Hematopoietic multipotent progenitor cell treated with erythropoietin and hydrocortisone succinate and interleukin-3 and kit ligand, for 6 days (in vitro differentiated cells): Measurements from ENCODE around the gene PPP1R9A.
A peak's percentile ranks its signal among the peaks of the same experiment; 100 is the strongest.

Source experiments
- DNase-seq: peaks from one replicate; pipeline ENCODE4 v3.0.0-alpha.2; 2015

PPP1R9A gene

DNA sequence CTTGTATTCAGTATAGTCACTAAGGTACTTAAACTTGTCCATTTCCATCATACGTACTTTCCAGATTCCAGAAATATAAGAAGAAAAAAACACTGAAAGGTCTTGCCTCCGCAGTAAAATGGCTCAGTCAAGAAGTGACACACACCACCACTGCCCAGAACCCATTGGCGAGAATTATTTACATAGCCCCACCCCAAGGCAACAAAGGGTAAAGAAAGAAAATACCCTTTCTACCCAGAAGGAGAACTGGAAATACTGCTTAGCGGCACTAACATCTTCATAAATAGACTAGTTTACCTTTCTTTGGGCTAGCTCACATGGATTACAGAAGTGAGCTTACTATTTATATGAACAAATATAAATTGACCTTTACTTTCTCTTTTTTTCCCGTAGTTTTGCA, 194.0 kb downstream of the PPP1R9A start:
- no peak for DNase-seq

DNA sequence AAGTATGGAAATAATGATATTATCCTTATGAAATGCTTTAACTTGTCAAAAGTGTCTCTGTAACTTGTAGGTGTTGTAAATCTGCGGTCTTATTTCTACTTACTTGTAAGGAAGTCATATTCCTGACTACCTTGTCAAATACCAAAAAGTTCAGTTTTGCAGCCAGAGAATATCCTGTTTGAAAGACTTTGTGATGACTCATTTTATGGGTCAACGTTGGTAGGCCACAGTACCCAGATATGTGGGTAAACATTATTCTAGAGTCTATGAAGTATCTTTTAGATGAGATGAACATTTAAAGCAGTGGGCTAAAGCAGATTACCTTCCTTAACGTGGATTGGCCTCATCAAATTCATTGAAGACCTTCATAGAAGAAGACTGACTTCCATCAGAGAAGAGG, 195.3 kb downstream of the PPP1R9A start:
- DNase-seq, result no peak

DNA sequence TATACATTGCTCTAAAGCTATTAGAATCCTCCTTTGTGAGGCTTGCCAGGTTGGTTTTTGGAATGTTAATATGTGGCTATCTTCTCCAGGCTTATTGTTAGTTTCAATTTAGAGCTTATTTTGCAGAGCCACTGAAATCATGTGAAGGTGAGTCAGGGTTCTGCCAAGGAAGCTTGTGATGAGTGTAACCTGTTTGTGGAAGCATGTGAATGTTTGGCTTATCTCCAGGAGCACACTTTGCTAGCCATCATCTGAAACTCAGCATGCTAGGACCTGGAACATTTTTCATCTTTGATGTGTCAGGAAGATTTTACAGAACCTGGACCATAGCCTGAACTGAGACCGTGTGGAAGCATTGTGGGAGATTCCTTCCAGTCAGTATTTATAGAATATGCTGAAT, 197.3 kb downstream of the PPP1R9A start:
- no peak for DNase-seq

DNA sequence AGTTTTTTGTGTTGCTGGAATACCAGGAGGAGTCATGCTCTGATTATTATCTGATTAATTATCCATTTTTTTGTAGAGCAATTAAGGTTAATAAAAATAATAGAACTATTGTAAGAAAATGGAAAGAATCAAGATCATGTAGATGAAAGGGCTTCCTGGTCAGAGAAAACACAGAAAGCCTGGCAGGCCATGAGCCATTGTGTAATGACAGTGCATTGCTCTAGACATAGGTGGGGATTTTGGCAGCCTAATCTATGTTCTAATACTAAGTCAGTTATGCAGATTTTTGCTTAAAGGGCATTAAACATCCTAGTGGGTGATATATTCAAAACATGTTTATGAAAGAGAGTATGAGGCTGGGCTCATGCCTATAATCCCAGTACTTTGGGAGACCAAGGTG, 198.2 kb downstream of the PPP1R9A start:
- DNase-seq, result no peak

DNA sequence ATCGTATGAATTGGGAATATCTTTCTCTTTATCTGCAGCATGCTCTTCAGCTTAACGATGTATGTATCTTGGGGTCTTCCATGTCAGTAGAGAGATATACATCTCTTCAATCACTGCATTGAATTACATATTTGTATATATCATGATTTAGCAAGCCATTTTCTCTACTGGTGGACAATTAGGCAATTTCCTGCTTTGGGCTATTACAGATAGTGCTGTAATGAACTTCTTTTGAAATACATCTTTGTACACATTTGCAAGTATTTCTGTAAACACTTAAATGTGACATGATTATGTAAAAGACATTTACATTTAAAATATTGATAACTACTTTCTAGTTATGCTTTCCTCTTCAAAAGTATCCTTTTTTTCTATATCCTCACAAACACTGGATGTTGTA, 199.0 kb downstream of the PPP1R9A start:
- no peak for DNase-seq

DNA sequence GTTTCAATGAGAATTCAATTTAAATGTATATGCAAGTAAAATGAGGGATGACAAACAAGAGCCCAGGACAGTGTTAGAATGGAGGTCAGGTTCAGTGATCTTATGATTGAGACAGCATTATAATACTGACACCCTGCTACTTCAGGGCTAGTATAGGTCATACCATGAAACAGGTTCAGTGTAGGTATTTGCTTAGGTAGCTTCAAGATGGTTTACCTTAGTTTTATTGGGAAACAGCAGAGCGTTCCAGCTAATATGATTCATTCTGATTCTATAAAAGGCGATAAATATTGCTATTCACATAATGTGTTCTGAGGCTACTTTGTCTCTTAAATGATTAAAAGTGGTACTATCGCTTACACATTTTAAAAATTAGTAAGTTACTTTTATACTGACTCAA, 203.3 kb downstream of the PPP1R9A start:
- no peak for DNase-seq

DNA sequence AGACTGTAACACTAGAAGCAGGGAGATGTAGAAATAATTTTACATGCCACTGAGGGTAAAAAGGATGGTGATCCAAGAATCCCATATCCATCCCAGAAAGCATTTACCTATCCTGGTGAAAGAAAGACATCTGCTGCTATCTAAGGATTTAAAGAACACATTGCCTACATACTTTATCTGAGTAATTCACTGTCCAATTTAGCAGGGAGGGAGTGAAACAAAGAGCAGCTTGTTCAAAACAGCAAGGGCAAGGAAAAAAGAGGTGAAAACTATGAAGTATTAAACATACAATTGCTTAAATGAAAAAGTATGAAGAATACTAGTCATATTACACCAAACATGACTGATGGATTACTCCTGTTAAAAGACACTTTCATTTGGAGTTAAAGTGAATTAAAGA, 206.2 kb downstream of the PPP1R9A start:
- DNase-seq, result no peak

DNA sequence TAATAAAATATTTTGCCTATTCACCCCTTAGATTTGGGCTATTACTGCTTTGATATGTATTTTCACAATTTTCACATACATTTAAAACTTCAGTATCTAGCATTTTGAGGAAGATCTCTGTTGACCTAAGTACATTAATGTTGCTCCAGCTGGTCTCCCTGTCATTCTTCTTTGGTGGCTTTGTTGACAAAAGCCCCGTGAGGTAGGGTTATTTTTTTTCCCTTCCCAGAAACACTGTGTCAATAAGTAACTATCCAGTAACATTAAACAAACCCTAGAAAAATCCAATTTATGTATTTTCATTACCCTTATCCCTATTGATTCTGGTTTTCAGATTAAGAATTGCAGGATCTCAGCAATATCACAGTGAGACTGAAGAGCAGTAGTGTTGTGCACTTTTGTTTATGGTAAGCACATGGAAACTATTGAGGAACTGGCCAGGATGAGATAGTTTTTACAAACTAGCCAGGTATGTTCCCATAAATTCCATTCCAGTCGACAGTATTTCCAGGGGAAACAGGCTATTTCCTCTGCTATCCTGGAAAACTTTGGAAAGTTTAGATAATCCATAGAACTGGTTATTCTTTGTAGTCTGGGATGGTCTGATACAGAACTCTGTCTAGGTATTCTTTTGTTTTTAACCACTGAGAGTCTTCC, 218.8 kb downstream of the PPP1R9A start:
- no peak for DNase-seq

DNA sequence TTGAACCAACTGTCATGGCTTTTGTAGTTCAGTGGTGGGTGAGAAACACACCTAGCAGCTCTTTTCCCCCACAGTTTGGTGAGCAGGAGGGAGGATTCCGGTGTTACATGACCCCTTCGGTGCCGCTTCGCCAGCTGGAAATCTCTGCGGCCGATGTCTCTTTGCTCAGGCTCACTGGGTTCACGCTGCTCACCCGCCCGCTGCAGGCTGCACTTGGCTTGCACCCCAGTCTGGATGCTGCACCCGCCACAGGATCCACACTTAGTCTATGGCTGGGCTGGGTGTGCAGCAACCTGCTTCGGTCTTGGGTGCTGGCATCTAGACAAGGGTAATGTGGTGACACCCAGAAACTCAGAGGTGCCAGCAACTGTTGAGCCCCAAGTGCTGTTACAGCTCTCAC, 225.1 kb downstream of the PPP1R9A start:
- no peak for DNase-seq

DNA sequence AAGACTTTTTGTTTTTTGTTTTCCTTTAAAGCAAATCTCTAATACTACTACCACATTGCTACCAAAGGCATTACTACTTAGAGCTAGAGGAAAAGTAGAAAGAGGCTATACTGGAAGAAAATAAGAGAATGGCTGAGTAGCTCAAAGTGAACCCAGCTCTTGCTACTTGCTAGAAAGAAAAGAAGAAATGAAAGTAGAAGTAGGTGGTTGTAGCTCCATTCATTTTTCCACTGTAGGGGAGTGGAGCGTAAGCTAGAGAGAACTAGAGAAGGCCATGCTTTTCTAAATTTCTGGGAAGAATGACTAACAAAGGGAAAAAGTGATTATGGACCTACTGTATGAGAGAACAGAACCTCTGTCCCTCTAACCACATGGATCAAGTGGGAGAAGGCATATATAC, 232.5 kb downstream of the PPP1R9A start:
- no peak for DNase-seq

DNA sequence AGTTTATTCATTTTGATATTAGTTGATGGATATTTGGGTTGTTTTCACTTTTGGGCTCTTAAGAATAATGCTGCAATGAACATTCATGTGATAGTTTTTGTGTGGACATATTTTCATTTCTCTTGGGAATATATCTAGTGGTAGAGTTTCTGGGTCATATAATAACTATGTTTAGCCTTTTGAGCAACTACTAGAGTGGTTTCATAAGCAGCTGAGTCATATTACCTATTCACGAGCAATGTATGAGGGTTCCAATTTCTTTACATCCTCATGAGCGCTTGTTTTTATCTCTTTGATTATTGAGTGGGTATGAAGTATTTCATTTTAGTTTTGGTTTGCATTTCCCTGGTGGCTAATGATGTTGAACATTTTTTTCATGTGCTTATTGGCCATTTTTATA, 234.4 kb downstream of the PPP1R9A start:
- DNase-seq, result no peak

DNA sequence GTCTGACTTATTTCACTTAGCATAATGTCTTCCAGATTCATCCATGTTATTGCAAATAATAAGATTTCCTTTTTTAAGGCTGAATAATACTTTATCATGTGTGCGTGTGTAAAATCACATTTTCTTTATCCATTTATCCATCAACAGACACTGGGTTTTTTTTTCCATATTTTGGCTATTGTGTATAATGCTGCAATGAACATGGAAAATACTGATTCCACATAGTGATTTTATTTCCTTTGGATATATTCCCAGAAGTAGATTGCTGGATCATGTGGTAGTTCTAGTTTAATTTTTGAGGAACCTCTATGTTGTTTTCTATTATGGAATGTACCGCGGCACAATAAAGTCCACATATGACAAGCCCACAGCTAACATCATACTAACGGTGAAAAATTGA, 236.9 kb downstream of the PPP1R9A start:
- no peak for DNase-seq

DNA sequence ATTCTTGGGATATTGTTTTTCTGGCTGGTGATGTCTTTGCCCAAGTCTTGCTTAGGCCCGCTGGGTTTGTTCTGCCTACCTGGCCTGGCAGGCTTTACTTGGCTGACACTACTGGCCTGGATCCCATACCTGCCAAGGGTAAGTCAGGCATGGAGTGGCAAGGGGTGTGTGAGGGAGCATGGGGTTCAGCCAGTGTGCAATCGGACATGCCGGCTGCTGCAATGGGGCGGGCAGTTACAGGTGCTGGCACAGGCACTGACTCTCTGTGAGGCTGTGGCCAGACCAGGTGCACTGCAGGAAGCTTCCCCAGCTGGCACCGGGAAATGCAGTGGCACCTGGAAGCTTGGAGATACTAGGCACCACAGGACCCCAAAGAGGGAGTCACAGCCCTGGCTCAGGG, 248.6 kb downstream of the PPP1R9A start:
- no peak for DNase-seq

DNA sequence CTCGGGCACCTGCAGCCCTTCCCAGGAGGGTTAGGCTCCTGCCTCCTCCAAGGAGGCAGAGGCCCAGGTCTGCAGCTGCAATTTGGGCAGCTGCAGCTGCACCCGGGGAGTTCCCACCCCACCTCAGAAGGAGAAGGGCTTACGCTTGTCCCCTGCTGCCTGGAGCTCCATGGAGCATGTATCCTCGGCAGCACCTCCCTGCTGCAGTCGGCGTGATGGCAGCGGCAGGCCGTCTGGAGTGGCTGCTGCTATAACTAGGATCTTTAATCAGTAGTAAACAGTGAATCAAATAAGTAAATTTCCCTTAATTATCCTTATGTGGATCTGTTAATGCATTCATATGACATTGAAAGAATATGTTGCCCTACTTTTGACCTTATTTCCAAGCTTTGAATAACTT, 250.0 kb downstream of the PPP1R9A start:
- DNase-seq, result no peak

DNA sequence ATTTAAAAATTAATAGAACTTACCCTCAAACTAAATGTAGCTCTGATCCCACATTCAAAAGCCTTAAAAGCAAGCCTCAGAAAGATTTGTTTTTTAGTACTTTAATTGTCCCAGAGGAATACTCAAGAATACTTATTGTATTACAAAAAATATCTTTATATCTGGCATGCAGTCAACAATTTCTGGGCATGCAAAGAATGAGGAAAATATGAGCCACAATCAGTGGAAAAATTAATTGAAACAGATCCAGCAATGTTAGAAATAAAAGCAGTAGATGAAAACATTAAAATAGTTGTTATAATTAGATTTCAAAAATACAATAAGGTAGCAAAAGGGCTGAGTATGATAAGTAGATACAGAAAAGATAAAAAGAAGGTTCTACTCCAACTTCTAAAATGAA, 262.3 kb downstream of the PPP1R9A start:
- DNase-seq, result no peak

DNA sequence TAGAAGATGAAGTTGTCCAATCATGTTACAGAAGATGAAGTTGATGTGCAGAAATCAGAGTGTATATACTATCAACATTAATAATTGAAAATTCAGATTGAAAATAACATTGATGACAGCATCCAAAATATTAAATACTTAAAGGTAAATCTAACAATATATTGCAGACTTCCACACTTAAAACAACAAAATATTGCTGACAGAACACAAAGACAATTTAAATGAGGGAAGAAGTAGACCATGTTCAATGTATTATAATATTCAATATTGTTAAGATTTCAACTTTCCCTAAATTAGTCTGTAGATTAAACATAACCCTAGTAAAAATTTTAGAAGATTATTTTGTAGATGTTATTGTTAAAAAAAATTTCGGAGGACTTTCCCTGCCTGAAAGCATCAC, 265.0 kb downstream of the PPP1R9A start:
- no peak for DNase-seq

DNA sequence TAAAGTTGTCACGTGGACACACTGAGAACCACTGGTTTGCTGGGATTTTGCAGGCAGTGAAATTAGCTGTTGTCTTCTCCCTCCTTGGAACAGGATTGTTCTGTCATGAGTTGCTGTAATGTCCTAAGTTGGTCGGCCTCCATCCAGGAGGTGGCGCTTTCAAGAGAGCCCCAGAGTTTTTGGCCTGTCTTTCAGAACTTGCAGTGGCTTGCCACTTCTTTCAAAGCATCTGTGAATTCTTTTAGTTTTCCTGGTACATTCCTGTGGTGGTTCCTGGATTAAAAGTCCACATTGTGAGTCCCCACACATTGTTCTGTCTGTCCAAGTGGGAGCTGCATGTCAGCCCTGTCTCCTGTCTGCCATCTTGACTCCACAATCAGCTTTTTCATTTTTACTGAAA, 283.1 kb downstream of the PPP1R9A start:
- no peak for DNase-seq

DNA sequence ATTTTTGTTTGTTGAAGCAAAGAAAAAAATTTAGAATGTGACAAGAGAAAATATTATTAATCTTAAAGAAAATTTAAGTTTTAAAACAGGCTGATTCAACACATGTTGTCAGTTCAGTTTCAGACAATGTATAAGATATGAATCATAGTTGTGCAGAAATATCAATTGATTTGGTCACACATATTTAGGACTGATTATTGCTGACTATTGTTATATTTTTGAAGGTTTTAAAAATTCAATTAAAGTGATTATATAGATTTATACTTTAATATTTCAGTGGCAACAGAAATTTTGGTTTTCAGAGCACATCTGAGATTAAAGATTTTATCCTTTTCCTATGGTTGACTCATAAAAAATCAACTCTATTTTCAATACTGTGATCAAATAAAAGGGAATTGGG, 284.4 kb downstream of the PPP1R9A start:
- no peak for DNase-seq

DNA sequence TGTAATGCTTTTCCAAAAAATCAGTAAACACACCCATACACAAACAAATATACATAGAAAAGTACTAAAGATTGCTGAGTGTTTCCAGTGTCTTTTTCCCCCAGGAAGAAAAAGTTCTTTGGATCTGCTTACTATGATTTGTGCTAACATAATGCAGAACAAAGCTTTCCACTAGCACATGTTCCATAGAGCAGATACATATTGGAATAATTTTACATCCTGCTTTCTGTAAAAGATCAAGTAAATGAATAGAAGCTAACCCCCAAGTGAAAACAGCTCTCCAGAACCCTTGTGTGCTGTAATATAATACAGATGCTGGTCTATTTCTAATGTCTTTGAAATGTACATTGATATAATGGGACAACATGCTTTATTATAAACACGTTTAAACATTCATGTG, 291.5 kb downstream of the PPP1R9A start:
- no peak for DNase-seq

DNA sequence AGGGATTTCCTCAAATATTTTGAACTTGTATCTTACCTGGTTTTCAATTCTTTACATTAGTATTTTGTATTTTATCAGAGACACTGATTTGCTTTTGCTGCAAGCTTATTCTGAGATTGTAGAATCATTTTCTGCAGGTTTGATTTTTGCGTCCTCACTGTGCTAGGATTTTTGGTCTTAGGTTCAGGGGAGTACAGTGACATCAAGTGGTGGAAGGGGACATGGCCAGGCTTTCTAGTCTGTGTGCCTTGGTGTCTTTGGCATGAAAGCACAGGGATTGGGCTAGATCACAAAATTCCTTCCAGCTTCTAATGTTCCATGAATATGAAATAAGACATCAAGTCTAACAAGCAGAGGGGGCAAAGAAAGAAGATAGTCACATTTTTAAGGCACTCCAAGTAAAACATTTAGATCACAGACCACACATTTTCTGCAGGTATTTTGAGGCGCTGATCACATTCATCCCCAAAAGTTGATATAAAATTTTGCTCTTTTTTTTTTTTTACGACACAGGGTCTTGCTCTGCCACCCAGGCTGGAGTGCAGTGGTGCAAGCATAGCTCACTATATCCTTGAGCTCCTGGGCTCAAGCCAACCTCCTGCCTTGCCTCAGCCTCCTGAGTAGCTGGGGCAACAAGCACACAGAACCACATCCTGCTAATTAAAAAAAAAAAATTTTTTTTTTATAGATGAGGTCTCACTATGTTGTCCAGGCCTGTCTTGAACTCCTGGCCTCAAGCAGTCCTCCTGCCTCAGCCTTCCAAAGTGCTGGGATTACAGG, 292.6 kb downstream of the PPP1R9A start:
- peak; percentile 32 for DNase-seq

DNA sequence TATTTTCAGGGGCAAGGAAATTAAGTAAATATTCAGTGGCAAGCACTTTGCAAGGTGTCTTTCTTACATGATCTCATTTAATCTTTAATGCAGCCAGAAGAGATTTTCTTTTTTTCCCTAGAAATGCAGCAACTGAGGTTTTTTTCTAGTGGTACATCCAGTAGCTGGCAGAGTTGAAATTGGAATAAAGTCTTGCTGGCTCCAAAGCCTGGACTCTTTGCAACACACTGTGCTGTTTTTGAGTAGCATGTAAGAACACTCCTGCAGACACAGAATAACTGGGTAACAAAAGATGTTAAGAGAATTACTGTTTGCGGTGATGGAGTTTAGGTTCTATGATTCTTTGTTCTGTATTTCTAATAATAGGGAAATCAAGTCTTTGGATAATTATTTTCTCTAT, 293.3 kb downstream of the PPP1R9A start:
- no peak for DNase-seq

DNA sequence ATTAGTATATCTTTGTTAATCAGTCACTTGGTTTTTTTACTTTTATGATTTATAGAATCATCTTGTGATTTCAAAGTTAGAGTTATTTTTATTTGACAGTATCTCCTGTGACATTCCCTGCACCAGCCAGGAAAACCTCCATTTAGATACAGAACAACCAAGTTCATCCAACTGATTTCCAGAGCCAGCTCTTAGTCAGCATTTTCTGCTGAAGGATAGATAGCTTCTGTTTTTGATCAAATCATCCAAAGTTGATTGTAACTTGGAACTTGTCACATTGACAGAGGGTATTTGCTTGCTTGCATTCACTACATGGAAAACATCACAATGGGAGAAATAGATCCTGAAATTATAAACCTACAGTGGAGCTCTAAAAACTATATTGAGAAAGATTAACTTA, 294.3 kb downstream of the PPP1R9A start:
- no peak for DNase-seq

DNA sequence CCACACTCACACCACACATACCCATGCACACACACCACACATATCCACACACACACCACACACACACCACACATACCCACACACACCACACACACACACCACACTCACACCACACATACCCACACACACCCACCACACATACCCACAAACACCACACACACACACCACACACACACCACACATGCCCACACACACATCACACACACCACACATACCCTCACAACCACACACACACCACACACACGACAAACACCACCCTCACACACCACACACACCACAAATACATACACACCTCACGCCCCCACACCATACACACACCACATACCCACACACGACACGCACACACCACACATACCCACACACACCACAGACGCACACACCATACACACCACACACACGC, 297.2 kb downstream of the PPP1R9A start:
- DNase-seq, result no peak

DNA sequence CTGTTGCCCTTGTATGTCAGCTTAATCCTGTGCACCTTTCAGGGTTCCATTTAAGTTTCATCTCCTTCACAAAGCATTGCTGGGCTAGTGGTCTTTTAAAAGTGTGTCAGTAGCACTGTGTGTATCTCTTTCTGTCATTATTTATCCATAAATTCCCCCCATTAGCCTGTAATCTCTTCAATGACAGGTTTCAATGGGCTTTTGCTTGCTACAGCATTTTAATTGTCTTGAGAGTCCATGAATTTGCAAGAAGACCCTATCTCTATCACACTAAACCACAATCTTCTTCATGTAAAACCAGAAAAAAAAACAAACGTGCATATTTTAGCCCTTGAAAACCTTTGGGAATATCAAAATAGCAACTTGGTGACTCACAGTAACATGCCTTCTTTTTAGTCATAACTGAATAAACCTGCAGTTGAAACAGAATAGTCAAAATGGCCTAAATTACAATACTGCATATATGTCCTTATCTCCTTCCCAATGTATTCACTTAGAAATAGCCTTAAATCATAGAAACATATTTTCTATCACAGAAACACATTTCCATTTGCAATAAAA, 298.4 kb downstream of the PPP1R9A start:
- no peak for DNase-seq

DNA sequence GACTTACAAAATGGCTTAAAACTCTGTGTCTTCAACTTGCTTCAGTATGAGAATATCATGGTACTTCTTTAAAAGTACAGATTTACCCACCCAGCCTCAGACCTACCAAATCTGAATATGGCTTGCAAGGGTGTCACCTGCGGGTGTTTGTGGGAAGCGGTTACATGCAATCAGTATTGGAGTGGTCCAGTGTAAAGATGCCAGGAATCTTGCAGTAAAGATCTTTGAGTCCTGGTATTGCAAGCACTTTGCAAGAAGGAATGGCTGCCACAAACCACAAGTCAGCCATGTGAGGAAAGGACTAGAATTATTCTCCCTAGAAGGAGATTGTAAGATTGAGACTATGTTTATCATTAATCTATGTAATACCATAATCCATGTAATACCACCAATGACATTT, 301.9 kb downstream of the PPP1R9A start:
- DNase-seq, result no peak
